DMS114 treated with DMSO at 0.1 percent for 48 hours (cell line): ENCODE data around the gene LANCL2.
"Not testable (repeated sequence)": the region's sequence is repeated elsewhere in the genome, so short reads cannot be mapped to it uniquely, and the experiment has no call there.

Experiments
- DNase-seq: peaks from one replicate; lab custom pipeline; 2025; ENCODE audit not compliant: unreplicated experiment; lab: John Stamatoyannopoulos, UW

The LANCL2 gene

GRCh38 chr7:55365205-55365674, at the start of gene LANCL2:
TSS of gene LANCL2 (plus strand) at chr7:55365337. CDS start at chr7:55366026, 689 bp downstream.
- peak; percentile 53 for DNase-seq

- DNase-seq: no peak
These were observed 39.8 kb upstream of the LANCL2 start for GRCh38 chr7:55325371-55325792.

GRCh38 chr7:55326081-55326835, 38.9 kb upstream of the LANCL2 start:
- no peak for DNase-seq

- no peak for DNase-seq
These were observed 38.1 kb upstream of the LANCL2 start for GRCh38 chr7:55326945-55327626.

- no peak for DNase-seq
These were observed 30.0 kb upstream of the LANCL2 start for GRCh38 chr7:55335151-55335550.

GRCh38 chr7:55335786-55336185, 29.4 kb upstream of the LANCL2 start:
- DNase-seq: no peak

GRCh38 chr7:55336540-55336939, 28.6 kb upstream of the LANCL2 start:
- no peak for DNase-seq

- no peak for DNase-seq
These were observed 25.8 kb upstream of the LANCL2 start for GRCh38 chr7:55339033-55340000.

- no peak for DNase-seq
These were observed 22.8 kb upstream of the LANCL2 start for GRCh38 chr7:55342216-55342871.

- DNase-seq: no peak
These were observed 21.9 kb upstream of the LANCL2 start for GRCh38 chr7:55343002-55343781.

- no peak for DNase-seq
These were observed 21.1 kb upstream of the LANCL2 start for GRCh38 chr7:55343860-55344606.

- no peak for DNase-seq
These were observed 20.3 kb upstream of the LANCL2 start for GRCh38 chr7:55344840-55345239.

- no peak for DNase-seq
These were observed 19.8 kb upstream of the LANCL2 start for GRCh38 chr7:55345292-55345691.

GRCh38 chr7:55348502-55348901, 16.6 kb upstream of the LANCL2 start:
- DNase-seq: no peak

GRCh38 chr7:55349121-55349520, 16.0 kb upstream of the LANCL2 start:
- no peak for DNase-seq

- DNase-seq: no peak
These were observed 14.9 kb upstream of the LANCL2 start for GRCh38 chr7:55350281-55350680.

- no peak for DNase-seq
These were observed 13.9 kb upstream of the LANCL2 start for GRCh38 chr7:55351263-55351662.

GRCh38 chr7:55352947-55353273, 12.2 kb upstream of the LANCL2 start:
- not testable (repeated sequence) for DNase-seq

- no peak for DNase-seq
These were observed 4.7 kb upstream of the LANCL2 start for GRCh38 chr7:55360486-55360885.
